HG03139 (cell line): ENCODE results near the gene DNAJB6.

Experiments used
- ATAC-seq: cut with Tn5 transposase; IDR thresholded peaks from one replicate; pipeline ENCODE4 v1.9.1; 2021; ENCODE audit not compliant: unreplicated experiment

The DNAJB6 gene

DNA sequence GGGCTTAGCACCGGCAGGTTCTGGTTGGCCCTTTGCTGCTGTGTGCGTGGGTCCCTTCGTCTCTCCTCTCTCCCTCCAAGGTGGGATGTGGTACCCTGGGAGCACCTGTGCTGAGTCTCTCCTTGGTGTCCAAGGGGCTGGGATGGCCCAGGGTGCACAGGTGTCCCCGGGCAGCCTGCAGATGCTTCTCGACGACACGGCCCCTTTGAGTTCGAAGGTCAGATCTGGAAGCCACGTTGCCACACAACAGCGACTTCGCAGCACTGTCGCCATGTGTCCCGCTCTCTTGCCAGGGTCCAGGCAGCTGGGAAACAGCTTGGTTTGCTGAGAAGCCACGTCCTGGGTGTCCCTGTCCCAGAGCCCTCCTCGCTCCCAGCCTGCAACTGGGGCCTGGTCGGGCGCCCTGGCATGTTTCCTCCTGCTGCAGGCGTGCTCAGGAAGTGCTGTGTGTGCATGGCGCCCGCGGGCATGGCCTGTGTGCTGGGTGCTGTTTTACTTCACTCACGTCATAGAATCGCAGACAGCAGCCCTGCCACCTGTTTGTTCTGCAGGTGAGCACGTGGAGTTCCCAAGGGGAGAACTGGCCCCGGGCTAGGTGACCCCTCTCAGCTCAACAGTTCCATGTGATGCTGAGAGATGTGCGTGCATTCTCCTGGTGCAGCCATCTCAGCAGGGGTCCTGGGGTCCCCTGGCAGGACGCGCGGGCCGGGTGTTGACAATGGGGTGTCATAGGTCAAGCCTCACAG, 70.9 kb downstream of the DNAJB6 start:
- no peak for ATAC-seq

DNA sequence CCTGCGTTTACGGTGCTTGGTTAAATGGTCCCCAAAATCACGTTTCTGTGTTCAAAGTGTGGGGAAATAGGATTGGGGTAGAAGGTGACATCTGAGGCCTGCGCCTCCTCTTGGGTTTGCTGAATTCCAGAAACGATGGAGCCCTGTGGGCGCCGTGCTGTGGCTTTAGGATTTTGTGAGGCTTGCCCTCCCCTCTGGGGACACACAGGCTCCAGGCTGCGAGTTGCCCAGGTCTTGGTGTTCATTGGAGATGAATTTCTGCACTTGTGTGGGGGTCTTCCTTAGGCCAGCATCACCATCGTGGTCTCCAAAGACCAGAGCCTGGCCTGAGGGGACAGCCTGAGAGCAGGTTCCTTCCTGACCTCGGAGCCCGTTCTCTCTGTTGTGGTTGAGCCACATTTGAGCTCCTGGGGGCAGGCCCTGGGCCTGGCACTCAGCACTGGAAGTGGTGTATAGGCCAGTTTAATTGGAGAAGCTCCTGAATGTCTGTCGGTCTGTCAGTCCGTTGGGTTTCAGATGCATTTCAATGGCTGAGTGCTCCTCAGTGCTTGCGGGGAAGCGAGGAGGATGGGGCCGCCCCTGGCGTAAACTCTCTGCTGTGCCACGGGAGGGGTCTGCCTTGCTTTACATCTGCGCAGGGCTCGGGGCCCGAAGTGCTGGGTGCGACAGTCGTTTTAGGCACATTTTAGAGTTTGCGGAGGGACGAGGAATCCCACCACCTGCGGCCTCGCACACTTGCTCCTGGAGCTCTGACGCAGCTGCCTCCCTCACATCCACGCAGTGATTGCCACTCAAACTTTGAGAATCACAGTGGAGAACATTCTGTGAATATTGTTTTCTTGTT, 71.7 kb downstream of the DNAJB6 start:
- no peak for ATAC-seq

DNA sequence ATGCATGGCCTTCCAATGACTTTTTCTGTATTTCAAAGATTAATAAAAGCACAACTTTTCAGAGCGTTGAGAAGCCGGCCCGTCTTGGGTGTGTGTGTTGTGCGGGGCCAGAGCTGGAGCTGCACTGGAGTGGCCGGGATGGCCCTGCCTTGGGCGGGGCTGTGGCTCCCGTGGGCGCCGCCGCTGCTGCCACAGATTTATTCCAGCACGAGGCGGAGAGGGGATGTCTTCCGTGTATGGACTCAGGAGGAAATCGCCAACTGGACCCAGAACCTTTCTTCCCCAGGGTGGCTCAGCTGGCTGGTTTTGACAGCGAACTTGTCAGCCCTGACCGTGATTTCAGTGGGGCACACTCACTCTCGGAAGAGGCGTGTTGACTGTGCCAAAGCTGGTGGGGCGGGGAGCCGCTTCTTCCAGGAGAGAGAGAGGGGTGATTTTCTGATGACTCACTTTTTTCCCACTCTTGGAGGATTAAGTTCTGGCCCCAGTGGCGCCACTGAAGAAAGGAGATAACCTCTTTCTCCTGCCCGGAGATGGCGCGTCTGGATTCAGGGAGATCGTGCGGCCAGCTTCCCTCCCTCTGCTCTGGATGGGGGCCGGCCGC, 72.4 kb downstream of the DNAJB6 start:
- ATAC-seq: no peak

DNA sequence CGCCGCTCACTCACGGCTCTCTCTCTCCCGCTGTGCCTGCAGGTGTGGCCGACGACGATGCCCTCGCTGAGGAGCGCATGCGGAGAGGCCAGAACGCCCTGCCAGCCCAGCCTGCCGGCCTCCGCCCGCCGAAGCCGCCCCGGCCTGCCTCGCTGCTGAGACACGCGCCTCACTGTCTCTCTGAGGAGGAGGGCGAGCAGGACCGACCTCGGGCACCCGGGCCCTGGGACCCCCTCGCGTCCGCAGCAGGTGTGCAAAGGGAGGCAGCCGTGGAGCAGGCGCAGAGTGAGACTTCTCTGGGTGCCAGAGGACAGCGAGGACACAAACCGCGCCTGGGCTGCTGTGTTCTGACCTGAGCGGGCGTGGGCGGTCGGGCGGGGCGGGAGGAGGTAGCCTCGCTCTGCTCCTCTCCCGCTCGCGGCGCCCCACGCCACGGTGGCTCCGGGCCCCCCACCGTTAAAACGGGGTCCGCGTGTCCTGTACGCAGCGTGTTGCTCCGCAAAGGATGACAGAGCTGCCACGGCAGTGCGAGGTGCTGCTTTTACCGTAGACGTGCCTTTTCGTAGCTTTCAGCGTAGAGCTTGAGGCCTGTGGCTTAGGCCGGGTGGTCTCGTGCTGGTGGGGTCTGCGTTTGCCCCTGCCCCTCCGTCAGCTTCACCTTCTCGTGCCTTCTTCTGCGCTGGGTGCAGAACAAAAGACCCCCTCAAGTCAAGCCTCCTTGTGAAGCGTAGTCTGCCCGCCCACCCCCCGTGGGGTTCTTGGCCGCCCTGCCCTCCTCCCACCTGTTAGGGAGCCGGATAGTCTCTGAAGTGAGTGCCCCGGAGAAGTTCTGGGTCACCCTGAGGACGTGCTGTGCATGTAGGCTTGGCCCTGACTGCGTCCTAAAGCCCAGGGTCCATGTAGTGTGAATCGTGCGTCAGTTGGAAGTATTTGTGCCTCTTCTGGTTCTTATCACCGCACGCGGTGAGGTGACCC, 73.2 kb downstream of the DNAJB6 start:
- ATAC-seq: no peak

DNA sequence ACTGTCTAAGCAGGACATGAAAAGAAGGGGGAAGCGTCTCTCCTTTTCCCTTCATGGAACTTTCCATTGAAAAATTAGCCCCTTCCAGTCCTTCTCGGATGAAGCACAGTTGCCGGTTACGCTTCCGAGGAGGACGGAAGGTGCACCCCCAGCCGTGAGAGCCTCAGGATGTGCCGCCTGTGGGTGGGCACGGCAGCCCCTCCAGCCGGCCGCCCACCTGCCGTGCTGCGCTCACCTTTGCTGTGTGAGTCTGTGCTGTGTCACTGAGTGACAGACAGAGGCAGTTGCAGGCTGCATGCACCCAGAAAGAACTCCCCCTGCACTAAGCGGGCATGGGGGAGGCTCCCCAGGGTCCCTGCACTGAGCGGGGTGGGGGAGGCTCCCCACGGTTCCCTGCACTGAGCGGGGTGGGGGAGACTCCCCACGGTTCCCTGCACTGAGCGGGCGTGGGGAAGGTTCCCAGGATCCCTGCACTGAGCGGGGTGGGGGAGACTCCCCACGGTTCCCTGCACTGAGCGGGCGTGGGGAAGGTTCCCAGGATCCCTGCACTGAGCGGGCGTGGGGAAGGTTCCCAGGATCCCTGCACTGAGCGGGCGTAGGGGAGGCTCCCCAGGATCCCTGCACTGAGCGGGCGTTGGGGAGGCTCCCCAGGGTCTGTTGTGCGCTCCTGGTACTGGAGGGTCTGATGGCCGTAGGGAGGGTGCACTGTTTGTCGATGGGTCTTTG, 74.2 kb downstream of the DNAJB6 start:
- ATAC-seq: no peak

DNA sequence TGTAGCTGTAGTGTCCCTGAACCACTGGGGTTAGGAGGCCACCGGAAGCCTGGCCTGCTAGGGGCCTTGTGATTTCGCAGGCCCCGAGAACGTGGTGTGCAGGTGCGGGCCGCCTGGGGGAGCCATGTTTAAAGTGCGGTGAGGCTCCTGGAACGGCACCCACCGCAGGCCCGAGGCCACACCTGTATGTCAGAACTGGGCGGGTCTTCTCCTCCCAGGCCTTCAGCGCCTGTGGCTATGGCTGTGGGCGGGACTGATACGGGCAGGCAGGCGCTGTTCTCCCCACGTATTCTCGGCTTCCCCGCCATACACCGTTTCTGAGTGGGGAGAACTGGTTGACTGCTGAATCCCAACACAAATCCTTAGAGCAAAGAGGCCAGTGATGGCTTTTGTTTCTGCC, 74.8 kb downstream of the DNAJB6 start:
- ATAC-seq: no peak

DNA sequence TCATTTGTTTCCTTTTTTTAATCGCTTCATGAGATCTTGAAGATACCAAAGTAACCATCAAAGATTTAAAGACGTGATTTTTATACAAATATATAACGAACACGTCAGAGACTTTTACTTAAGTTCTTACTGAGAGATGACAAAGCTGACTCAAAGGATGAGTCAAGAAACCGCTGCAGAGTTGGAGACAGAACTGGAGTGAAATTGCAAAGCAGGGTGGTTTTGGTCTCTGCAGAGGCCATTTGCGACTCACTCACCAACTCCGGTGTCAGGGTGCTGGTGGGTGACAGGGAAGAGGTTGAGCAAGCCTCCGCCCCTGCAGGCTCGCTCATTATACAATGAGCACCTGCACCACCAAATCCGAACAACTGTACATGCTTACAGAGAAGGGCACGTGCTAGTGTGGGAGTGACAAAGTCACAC, 75.2 kb downstream of the DNAJB6 start:
- no peak for ATAC-seq

DNA sequence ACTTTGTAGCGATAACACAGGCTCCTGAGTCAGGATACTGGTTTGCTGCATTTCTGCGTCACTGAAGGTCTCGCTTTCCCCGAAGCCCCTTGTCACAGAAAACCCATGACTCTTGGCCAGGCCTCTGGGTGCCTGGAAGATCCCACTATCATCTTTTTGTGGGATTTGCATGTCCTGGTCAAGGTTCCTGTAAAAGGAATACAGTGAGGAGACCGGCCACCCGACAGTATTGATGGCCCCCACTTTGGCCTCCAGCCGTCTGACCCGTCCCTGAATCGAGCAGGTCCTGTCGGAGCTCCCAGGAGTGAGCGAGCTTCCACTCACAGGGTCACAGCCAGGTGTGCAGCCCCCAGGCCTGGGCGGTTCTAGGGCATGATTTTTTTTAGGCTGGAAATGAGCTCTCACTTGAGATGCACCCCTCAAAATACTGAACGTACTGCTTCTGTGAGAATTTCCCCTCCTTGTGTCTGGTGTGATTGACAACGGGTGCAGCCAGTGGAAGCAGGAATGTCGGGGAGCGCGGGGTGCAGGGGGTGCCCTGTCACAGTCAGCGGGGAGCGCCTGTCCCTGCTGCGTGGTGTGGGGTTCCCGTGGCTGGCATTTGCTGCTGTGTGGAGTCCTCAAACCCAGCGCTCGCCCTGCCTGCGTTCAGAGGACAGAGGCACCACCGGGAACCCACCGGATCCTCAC, 75.8 kb downstream of the DNAJB6 start:
- no peak for ATAC-seq

DNA sequence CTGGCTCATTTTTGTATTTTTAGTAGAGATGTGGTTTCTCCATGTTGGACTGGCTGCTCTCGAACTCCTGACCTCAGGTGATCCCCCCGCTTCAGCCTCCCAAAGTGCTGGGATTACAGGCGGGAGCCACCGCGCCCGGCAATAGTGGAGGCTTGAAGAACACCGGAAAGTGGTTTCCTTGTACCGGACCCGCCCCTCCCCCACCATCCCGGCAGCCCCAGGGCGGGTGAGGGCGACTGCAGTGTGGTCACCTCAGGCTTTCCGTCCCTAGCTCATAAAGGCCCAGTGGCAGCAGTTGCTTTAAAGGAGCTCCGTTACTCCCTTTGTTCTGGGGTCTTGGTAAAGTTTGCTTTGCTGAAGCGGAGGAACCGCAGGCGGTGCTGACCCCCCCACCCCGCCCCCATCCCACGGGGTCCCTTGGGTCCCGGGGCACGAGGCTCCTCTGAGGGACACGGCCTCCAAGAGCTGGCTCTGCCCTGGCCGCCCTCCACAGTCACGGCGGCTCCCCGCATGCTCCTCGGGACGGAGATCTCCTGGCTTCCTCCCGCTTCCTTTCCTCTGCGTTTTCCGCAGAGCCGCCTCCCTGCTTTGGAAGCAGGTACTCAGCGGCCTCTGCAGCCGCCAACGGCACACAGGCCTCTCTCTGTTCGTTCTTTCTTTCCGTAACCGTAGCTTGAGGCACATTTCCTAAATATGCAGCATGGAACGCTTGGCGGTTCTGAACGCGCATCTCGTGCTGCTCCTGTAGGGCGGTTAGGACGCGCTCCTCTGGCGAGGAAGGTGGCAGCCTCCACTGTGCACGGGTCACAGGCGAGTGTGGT, 77.3 kb downstream of the DNAJB6 start:
- ATAC-seq: no peak

DNA sequence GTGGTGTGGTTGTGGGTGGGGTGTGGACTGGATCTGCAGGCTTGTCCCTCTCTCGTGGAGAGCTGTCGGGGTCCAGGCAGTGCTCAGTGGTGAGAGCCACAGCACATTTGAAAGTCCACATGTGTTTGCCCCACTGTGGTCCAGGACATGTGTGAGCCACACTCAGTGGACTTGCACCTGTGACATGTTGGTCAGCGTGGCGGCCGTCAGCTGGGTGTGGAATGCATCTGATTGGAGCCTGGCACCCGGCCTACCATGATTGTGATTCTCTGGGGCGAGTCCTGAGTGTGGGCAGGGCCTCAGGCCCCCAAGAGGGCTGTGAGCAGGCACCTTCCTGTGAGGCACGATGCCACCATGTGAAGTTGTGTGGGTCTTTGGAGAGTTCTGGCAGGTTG, 77.9 kb downstream of the DNAJB6 start:
- no peak for ATAC-seq

DNA sequence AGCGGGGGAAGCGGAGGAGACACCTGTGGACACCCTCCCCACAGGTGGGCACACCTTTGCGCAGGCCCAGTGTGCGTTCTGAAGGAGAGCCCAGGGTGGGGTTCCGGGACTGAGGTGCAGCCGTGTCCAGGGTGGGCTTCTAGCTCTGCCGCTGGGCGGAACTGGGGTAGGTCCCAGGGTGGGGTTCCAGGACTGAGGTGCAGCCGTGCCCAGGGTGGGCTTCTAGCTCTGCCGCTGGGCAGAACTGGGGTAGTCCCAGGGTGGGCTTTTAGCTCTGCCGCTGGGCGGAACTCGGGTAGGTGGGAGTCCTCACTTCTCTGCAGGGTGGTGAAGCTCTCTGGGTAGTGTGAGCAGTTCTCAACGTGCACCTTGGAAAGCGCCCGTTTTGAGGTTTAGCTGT, 78.7 kb downstream of the DNAJB6 start:
- ATAC-seq: no peak

DNA sequence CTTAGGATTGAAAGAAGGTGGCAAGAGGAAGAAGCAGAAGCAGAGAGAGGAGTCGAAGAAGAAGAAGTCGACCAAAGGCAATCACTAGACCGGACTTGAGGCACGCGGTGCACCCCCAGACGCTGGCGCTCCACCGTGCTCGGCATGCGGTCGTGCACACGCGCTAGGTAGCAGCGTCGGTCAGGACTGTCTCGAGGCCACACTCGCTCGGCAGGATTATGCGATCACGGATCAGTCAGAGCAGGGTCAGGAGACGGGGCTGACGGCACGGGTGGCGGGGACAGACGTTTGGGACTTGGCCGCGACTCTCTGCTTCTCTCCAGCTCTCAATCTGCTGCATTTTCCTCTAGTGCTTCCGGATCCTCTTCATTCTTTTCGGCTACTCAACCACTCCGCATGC, 79.2 kb downstream of the DNAJB6 start:
- ATAC-seq: no peak

DNA sequence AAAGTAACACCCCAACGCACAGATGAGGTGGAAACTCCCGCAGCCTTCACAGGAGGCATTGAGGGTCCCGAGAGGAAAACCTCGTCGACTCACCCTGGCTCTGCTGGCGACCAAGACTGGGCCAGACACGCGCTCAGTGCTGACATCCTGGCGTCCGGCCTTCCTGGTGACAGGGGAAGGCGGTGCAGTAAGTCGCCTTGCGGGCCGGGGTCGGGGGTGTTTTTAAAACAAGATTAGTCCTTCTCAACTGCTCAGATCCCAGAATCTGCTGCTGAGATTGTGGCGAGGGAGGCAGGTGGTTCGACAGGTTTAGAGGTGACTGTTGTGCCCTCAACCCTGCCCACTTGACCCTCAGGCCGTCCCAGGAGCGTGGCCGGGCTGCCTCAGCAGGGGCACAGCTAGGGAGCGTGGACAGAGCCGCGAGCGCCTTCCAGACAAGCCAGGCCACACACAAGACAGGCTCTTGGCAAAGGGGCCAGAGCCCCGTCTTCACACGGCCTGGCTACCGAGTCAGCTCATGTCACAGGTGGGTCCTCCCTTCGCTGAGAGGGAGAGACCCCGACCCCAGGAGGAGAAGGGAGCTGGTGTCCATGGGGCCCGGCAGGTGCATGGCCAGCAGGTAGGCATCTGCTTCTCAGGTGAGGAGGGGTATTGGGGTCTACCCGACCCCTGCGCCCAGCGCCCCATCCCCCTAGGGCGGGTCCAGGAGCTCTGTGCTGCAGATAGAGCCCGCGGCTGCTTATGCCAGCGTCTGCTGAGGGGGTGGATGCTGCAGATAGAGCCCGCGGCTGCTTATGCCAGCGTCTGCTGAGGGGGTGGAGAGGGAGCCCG, 81.6 kb downstream of the DNAJB6 start:
- ATAC-seq: no peak

DNA sequence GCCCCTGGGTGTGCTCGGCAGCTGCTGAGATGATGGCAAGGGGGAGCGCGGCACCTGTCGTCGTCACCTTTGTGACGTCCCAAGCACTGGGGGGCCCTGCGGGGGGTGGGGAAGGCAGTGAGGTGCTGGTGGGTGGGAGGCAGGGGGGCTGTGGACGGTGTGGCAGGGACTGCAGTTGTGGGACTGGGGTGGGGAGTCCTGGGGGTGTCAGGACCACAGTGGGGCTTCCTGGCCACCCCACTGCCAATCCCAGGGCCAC, 82.2 kb downstream of the DNAJB6 start:
- ATAC-seq: no peak

DNA sequence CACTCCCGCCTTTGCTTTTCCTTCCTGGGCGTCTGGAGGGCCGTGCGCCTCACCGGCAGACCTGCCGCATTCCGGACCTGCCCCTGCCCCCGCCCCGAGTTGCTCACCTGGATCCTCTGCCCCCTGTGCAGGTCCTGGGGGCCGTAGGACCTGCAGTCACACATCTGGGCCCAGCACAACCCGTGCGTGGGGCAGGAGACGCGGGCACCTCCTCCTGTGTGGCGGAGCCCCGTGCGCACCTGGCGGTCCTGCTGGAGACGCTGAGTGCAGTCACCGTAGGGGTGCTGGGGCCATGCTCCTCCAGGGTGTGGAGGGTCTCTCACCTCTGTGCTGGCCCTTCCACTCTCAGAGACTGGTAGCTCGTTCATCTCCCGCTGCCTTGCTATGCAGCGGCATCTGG, 85.5 kb downstream of the DNAJB6 start:
- ATAC-seq: no peak

DNA sequence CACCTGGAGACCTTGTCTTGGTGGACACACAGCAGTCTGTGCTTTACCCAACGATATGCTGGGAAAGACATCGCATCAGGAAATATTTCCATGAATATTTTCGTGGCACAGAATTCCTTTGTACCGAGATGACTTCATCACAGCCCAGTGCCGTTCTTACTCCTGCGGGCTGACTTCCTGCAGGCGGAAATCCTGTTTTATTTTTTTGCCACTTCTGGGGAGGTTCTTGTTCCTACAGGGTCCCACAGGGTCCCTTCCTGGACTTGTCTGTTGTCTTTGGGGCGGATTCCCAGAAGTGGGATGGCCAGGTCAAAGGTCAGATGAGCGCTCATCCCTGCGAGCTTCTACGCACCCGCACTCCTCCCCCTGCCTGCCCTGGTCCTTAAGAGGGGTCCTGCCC, 86.5 kb downstream of the DNAJB6 start:
- no peak for ATAC-seq

DNA sequence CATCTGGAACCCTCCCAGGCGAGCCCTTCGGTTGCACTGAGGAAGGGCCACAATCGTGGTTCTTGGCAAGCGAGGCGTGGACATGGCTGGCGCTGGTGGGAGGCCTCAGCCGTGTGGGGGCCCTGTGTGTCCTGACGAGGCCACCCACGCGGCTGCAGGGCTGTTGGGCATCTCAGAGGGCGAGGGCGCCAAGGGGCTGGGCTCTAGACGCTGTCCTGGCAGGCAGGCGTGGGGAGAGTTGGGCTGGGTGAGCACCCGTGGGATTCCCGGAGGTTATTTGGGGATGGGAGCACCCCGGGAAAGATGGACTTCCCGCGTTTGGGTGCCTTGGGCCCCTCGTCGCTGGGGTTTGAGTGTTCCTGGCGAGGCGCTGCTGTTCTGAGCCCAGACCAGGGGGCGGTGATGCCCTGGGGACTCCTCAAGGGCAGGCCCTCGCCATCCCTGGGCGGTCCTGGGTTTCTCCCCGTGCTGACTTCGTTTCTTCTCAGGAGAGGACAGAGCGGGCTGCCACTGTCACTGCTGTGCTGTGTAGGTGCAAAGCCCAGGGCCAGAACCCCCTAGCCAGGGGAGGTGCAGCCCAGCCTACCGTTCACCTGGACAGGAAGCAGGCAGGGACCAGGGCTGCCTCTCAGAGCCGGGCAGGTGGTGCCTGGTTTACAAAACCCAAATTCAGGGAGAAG, 87.2 kb downstream of the DNAJB6 start:
- ATAC-seq: no peak
